Stimulated activated CD4-positive, alpha-beta T cell treated with anti-CD3 and anti-CD28 coated beads, Interleukin-12 subunit alpha, Interleukin-12 subunit beta, amount 100 ng/mL, for 24 hours (primary cell): Measurements from ENCODE around the gene MMP17.

Source experiments
- DNase-seq, 2 experiments: peaks; one replicate each; pipeline ENCODE4 v3.0.0-alpha.2; 2020; ENCODE audit warnings: low read depth in 2 of 2

MMP17 gene

DNA sequence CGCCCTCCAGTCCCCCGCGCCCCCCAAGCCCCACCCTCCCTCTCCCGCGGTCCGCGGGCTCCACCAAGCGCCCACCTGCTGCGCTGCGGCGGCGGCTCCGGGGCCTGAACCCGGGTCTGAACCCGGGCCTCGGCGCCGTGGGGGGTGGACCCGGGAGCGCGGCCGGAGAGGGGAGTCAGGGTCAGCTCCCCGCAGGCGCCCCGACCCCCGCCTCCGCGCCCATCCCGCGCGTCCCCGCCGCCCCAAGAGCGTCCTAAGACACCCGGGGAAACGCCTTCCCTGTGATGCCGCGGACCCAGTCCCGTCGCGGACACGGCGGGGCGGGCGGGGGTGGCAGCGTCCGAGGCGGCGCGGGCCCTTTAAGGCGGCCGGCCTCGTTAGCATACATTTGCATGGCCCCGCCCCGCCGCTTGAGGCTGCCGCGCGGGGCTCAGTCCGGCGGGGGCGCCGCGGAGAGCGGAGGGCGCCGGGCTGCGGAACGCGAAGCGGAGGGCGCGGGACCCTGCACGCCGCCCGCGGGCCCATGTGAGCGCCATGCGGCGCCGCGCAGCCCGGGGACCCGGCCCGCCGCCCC, at the start of gene MMP17:
Gene MMP17, plus strand, starts transcription at position 433 of the 574 bp plus-strand sequence. Its CDS starts 102 bp downstream, at position 535.
- no peak for DNase-seq

DNA sequence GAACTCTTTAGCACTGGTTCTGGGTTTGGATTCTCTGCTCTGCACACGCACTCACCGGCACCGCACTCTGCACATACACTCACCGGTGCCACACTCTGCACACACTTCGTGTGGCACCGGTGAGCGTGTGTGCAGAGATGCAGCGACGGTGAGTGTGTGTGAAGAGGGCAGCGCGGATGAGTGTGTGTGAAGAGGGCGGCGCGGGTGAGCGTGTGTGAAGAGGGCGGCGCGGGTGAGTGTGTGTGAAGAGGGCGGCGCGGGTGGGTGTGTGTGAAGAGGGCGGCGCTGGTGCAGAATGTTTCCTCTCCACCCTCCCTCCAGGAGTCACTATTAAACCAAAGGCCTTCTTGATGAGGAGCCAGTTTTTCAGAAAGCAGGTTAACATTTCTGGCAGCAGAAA, 49.2 kb upstream of the MMP17 start:
- DNase-seq = no peak

DNA sequence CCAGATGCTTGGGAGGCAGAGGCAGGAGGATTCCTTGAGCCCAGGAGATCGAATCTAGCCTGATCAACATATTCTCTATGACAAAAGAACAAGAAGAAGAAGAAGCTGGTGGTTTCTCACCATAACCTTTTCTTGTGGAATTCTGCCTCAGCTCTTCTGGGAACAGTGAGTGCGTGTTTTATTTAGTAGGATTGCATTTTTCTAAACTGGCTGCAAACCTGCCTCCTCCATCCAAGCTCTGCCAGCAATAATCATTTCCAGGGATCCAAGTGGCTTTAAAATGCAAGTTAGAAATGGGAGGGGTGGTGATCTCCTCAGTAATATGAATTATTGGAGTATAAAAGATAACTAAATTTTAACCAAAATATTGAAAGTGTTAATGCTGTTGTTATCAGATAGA, 46.1 kb upstream of the MMP17 start:
- DNase-seq = no peak

DNA sequence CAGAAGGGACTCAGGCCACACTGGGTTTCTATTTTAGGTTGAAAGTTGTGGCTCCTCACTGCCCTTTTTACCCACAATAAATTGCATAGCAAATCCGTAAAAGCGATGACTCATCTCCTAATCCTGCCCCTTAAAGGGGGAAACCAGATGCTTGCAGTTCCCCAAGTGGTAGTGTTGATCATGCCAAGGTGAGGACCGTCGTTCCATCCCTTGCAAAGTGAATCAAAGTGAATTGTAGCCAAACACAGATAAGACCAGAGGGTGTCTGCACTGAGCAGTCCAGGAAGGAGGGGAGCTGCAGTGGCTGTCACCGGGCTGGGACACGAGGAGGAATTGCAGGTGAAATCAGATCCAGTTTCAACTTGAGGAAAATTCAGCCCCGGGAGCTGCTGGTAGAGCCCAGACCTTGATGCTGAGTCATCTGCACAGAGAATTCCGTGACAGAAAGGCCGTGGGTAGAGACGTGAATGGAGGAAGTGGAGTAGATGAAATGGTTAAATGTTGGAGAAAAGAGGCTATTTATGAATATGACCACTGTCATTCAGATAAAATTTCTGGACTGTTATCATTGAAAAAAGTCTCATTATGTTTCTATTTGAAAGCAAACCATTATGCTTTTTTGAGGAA, 44.2 kb upstream of the MMP17 start:
- no peak for DNase-seq

GRCh38 chr12:131784909-131785762, 43.1 kb upstream of the MMP17 start:
- no peak for DNase-seq

DNA sequence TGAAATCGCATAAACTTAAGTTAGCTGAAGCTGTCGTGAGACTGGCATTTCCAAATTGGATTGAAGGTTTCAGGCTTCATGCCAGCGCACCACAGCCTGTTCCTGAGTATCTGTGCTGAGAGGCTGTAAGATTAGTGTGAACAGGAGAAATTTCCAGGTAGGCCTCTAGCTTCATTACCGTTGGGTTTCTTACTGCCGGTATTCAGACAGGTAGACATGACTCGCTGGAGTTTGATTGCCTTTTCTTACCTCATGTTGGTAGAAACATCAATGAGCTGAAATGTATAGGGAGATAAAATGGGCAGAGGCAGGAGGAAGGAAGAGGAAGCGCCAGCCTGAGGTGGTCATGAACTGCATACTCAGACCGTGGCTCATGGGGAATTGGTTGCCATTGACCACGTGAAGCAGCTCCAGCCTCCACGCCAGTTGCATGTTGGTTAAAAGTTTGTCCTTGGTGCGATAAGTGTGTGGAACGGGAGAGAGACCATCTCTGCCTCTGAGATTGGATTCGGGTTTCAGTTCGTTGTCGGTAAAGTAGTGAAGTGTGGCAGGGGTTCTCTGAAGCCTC, 42.3 kb upstream of the MMP17 start:
- DNase-seq = no peak

DNA sequence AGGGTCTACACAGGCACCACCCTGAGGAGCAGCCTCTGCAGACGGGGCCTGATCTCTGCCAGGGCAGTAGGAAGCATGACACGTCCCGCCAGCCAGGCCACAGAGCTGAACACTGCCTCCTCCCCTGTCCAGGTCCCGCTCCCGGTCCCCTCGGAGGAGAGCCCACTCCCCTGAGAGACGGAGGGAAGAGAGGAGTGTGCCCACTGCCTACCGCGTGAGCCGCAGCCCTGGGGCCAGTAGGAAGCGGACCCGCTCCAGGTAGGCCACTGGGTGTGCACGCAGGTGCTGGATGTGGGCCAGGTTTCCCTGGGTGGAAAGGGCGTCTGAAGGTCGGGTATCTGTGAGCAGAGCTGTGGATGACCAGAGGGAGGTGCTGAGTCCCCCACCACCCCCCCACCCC, 41.9 kb upstream of the MMP17 start:
- DNase-seq = no peak

GRCh38 chr12:131787143-131787660, 41.0 kb upstream of the MMP17 start:
- no peak for DNase-seq

- DNase-seq = no peak
These were observed 40.1 kb upstream of the MMP17 start for GRCh38 chr12:131788070-131788469.

DNA sequence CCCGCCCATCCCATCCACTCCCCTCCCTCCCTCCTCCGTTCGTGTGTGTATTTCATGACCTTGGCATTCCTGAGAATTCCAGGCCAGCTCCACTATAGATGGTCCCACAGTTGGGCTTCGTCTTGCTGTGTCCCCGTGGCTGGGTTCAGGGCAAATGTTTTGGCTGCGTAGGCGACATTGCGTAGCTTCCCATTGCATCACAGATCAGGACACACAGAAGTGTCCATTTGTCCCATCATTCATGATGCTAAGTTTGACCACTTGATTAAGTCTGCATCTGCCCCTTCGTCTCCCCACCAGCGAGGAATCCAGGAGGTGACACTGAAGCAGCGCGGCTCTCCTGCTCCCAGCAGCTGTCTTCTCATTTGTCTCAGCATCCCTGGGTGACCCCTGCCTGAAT, 38.6 kb upstream of the MMP17 start:
- no peak for DNase-seq

GRCh38 chr12:131793243-131794022, 34.8 kb upstream of the MMP17 start:
- no peak for DNase-seq

DNA sequence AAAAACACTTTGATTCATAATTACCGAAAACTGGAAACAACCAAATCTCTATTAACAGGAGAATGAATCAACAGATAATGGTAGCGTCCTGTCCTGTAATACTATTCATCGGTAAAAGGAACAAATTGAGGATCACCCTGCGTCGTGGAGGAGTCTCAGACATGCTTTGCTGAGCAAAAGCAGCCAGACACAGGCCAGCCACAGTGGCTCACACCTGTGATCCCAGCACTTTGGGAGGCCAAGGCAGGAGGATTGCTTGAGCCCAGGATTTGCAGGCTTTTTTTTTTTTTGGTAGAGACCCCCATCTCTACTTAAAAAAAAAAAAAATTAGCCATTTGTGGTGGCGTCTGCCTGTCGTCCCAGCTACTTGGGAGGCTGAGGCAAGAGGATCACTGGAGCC, 34.1 kb upstream of the MMP17 start:
- no peak for DNase-seq

- no peak for DNase-seq
These were observed 33.6 kb upstream of the MMP17 start for GRCh38 chr12:131794573-131794972.

DNA sequence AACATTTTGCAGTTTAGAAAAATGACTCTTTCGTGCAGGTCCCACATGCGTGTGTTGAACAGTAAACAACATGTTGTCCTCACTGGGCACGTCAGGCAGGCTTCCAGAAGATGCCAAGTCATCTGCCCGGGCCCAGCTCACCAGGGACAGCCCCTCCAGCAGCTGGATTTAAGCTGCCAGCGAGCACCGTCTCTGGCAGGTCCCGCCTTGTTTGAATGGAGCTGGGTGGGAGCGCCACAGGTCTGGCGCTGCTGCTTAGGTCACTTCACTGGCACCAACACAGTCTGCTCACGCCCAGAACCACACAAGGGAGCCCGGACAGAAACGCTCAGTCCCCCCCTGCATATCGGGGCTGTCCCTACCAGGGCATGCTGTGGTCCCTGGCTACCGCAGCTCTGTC, 33.1 kb upstream of the MMP17 start:
- DNase-seq = no peak

GRCh38 chr12:131795690-131796410, 32.3 kb upstream of the MMP17 start:
- DNase-seq = no peak

DNA sequence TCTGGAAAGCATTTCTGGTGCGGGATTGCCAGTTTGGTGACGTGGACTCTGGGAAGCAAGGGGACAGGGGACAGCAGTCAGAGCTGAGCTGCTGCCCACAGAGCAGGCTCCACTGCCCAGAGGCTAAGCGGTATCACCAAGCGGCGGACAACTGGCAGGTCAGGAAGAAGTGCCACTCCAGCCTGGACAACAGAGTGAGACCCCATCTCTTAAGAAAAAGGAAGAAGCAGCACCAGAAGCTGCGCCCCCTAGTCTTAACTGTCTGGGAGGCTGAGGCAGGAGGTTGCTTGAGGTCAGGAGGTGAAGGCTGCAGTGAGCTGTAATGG, 31.8 kb upstream of the MMP17 start:
- DNase-seq = no peak

- no peak for DNase-seq
These were observed 31.2 kb upstream of the MMP17 start for GRCh38 chr12:131796754-131797587.

GRCh38 chr12:131797588-131797934, 30.6 kb upstream of the MMP17 start:
- DNase-seq = no peak

- no peak for DNase-seq
These were observed 29.0 kb upstream of the MMP17 start for GRCh38 chr12:131799195-131799594.

DNA sequence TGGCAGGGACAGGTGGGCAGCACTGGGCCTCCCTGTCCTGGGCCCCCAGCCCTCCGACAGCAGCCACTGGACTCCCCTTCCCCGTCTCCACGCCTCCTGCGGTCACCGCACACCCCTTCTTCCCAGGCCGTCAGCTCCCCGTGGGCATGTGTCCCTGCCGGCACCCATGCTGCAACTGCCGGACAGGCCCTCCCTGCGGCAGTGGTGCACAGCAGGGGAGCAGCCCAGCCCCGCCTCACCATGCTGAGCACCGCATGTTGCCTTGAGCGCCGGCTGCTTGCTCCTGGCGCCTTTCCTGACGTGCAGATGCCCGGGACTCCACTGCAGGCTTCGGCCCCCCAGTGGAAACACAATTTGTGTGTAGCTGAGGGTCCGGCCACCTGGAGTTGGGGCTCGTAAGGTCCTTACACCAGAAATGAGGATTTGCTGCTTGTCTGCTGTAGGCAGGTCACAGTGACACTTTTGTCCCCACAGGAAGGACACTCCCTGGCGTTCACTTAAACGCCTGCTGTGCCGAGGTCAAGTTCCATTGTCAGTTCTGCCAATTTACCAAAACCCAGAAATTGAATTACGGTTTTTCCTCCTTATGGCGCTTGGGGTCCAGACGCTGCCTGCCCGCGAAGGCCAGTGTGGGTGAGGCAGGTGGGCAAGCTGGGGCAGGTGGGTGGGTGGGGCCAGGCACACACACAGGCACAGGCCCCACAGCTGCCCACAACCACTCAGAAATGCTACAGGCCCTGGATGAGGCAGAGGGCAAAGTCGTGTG, 28.2 kb upstream of the MMP17 start:
- no peak for DNase-seq
